Testis (tissue), 3 donors: ENCODE results near the gene RALGPS1. TPM values are rescaled to one million over a fixed set of nuclear protein-coding genes. Genes with fewer than 3 reads are reported as not detected.

ENCODE experiments used
- DNase-seq: peaks from one replicate; pipeline ENCODE4 v3.0.0-alpha.2; 2019
- H3K27ac ChIP-seq, 2 donors: fragments of 200-600 bp; sonication (generic); one replicate each; pipeline ENCODE4 v1.5.1; 2019
- H3K27me3 ChIP-seq: fragments of 200-600 bp; sonication (generic); one replicate; pipeline ENCODE4 v1.5.1; 2019
- H3K36me3 ChIP-seq: fragments of 200-600 bp; sonication (generic); one replicate; pipeline ENCODE4 v1.5.1; 2017; ENCODE audit warnings: low read depth; ENCODE audit errors: missing control alignments
- H3K4me1 ChIP-seq: fragments of 200-600 bp; sonication (generic); one replicate; pipeline ENCODE4 v1.5.1; 2019
- H3K4me3 ChIP-seq, 2 donors: fragments of 200-600 bp; sonication (generic); one replicate each; pipeline ENCODE4 v1.5.1; 2017 to 2019
- H3K9me3 ChIP-seq: fragments of 200-600 bp; sonication (generic); one replicate; pipeline ENCODE4 v1.5.1; 2017
- POLR2A ChIP-seq: fragments of 450-650 bp; IDR thresholded peaks from one replicate; pipeline ENCODE4 v1.6.1; 2017; ENCODE audit warnings: antibody characterized with exemption, mild to moderate bottlenecking, moderate library complexity
- WGBS, 2 donors: methylation state at CpG; one replicate each; pipeline ENCODE4 v1.1.5; 2018; 5-methylcytosine and 5-hydroxymethylcytosine counted together
- intact Hi-C: fragments of 100-400 bp; cut with DNase I; formaldehyde crosslinking; loops from one replicate; pipeline ENCODE4 v1.15.1; 2023; ENCODE audit warnings: low total_unique reads
- polyA plus RNA-seq: library from polyadenylated mRNA; stranded (reverse); fragments of 350-450 nt; fragmentation: Illumina TruSeq; extraction: RNeasy Lipid Tissue Mini Kit (QIAGEN cat#74804); gene quantifications from one replicate; pipeline ENCODE4 v1.2.3, GENCODE V29; 2014; ENCODE audit warnings: low read depth, low replicate concordance; ENCODE audit not compliant: insufficient read depth
- total RNA-seq, 2 donors: library from RNA; depleted of rRNA; stranded (reverse); fragments of >200 nt; gene quantifications; one replicate each; pipeline ENCODE4 v1.2.3, GENCODE V29; 2016
- TF ChIP-seq, protein P1 (sequence below), 3 experiments: fragments of 450-650 bp in 2 of 3; fragments of 200-600 bp in 1 of 3; sonication (generic) in 1 of 3; IDR thresholded peaks; one replicate each; pipeline ENCODE4 v1.5.1; 2016 to 2019; ENCODE audit warnings: antibody characterized with exemption in 3 of 3, mild to moderate bottlenecking in 2 of 3, moderate library complexity in 1 of 3

Gene RALGPS1
- total and polyA plus RNA-seq, 3 donors from 2014 or later, result 35.9 to 48.6 (median 36.9) TPM

- TF ChIP-seq, protein P1, sequence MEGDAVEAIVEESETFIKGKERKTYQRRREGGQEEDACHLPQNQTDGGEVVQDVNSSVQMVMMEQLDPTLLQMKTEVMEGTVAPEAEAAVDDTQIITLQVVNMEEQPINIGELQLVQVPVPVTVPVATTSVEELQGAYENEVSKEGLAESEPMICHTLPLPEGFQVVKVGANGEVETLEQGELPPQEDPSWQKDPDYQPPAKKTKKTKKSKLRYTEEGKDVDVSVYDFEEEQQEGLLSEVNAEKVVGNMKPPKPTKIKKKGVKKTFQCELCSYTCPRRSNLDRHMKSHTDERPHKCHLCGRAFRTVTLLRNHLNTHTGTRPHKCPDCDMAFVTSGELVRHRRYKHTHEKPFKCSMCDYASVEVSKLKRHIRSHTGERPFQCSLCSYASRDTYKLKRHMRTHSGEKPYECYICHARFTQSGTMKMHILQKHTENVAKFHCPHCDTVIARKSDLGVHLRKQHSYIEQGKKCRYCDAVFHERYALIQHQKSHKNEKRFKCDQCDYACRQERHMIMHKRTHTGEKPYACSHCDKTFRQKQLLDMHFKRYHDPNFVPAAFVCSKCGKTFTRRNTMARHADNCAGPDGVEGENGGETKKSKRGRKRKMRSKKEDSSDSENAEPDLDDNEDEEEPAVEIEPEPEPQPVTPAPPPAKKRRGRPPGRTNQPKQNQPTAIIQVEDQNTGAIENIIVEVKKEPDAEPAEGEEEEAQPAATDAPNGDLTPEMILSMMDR (IDR thresholded peaks at IDR 0.05), result no peak
- no peak for TF ChIP-seq POLR2A
- 75 to 86% methylated on average over 11 of the region's 11 CpGs for WGBS, 2 donors
- Histone ChIP-seq H3K27me3 (no peaks in the 10 kb centered on the region), H3K4me1 (no peaks in the 10 kb centered on the region), H3K4me3 (no peak overlapping the region), H3K27ac (no peak overlapping the region), H3K36me3 (no peaks in the 10 kb centered on the region), H3K9me3 (no peaks in the 10 kb centered on the region)
- intact Hi-C loops, result no loop called here
- no peak for DNase-seq
These were observed 37.8 kb downstream of the RALGPS1 start for GRCh38 chr9:126952205-126952977.

GRCh38 chr9:126953041-126953809 lies 38.6 kb downstream of the RALGPS1 start:
- H3K27ac ChIP-seq, result no peak overlapping the region

DNA sequence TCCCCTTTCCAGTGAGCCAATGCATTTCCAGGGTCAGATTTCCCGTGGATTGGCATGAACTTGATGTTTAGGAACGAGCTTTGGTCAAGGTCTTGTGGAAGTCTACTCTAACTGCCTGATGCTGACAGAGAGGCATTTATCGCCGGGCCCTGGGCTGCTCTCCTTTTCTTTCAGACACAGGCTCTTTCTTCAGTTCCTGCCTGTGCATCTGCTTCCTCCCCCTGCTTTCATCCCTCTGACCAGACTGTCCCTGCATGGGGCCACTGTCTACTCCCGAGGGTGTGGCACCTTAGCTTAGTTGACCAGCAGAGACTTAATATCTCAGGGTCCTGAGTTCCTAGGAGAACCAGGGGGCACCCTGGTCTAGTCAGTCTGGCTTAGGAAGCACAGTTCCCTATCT lies 41.2 kb downstream of the RALGPS1 start:
- 65 to 83% methylated on average over 5 of the region's 5 CpGs for WGBS, 2 donors
- H3K27ac ChIP-seq, result no peak overlapping the region

More at GRCh38 chr9:126953041-126953809, 38.6 kb downstream of the RALGPS1 start:
- H3K4me3 ChIP-seq, result no peak overlapping the region
- no peaks in the 10 kb centered on the region for H3K27me3 ChIP-seq
- no peaks in the 10 kb centered on the region for H3K36me3 ChIP-seq
- H3K9me3 ChIP-seq, result no peaks in the 10 kb centered on the region
- TF ChIP-seq, protein P1 (IDR thresholded peaks at IDR 0.05), result no peak
- no peak for TF ChIP-seq POLR2A
- no peaks in the 10 kb centered on the region for H3K4me1 ChIP-seq
- 78 to 80% methylated on average over 8 of the region's 8 CpGs for WGBS, 2 donors
- DNase-seq, result no peak
- intact Hi-C loops, result no loop called here

DNA sequence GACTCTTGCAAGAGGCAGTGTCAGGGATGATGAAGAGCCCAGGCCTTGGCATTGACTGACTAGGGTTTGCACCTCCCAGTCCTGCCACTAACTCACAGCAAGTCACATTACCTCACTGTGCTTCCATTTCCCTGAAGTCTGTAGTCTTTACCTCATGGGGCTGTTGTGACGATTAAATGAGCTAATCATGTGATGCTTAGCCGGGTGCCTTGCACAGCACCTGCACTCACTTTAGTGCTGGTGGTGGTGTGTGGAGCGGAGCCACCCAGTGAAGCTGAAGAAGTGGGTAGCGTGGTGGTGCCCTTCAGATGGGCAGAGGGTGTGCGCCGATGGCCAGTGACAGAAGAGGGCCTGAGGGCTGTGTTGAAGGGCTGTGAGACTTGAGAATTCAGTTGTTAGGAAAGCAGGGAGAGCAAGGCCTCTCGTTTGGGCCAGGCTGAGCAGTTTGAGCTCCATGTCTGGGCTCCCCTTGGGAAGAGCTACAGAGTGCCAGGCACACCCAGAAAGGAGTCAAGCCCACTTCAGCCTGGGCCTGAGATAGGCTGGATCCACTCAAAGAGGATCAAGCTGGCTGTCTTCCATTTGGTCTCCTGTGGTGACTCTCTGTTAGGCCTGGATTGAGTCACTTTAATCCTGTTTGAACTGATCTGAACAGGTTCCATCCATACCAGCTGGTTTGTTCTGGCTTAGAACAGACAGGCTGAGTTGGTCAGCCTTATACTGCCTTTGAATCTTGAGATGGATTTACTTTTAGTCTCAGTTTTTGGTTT lies 42.5 kb downstream of the RALGPS1 start:
- Histone ChIP-seq H3K36me3 (no peaks in the 10 kb centered on the region), H3K27ac (no peak overlapping the region), H3K4me1 (no peaks in the 10 kb centered on the region), H3K27me3 (no peaks in the 10 kb centered on the region), H3K9me3 (no peaks in the 10 kb centered on the region), H3K4me3 (no peak overlapping the region)
- TF ChIP-seq, protein P1 (IDR thresholded peaks at IDR 0.05), result no peak
- no peak for TF ChIP-seq POLR2A
- WGBS, 2 donors, result 91 to 93% methylated on average over 7 of the region's 7 CpGs
- no peak for DNase-seq
- intact Hi-C loops, result no loop called here

More for the DNA sequence above, 41.2 kb downstream of the RALGPS1 start:
- intact Hi-C loops, result no loop called here
- no peak for DNase-seq
- Histone ChIP-seq H3K36me3 (no peaks in the 10 kb centered on the region), H3K4me1 (no peaks in the 10 kb centered on the region), H3K4me3 (no peak overlapping the region), H3K9me3 (no peaks in the 10 kb centered on the region), H3K27me3 (no peaks in the 10 kb centered on the region)
- TF ChIP-seq POLR2A, result no peak
- TF ChIP-seq, protein P1 (IDR thresholded peaks at IDR 0.05), result no peak
